Astrocyte (in vitro differentiated cells and primary cell): Measurements from ENCODE around the gene MARK1.

Experiments used
- CTCF ChIP-seq: IDR thresholded peaks from 2 replicates; pipeline ENCODE4 v1.5.1; 2011; ENCODE audit warnings: low read depth, mild to moderate bottlenecking, inconsistent platforms, low read length, moderate library complexity; ENCODE audit not compliant: insufficient read depth
- EZH2 ChIP-seq: IDR thresholded peaks from 2 replicates; pipeline ENCODE4 v1.6.1; 2012; ENCODE audit warnings: mild to moderate bottlenecking, low read length, inconsistent platforms; ENCODE audit not compliant: insufficient read depth

GRCh38 chr1:220527279-220527907 is 543 bp upstream of the MARK1 start:
- no peak for TF ChIP-seq CTCF
- peak; percentile 36 for TF ChIP-seq EZH2
